Measurements from ENCODE around the gene AMBN.

AMBN gene, protein sequence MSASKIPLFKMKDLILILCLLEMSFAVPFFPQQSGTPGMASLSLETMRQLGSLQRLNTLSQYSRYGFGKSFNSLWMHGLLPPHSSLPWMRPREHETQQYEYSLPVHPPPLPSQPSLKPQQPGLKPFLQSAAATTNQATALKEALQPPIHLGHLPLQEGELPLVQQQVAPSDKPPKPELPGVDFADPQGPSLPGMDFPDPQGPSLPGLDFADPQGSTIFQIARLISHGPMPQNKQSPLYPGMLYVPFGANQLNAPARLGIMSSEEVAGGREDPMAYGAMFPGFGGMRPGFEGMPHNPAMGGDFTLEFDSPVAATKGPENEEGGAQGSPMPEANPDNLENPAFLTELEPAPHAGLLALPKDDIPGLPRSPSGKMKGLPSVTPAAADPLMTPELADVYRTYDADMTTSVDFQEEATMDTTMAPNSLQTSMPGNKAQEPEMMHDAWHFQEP

DNA sequence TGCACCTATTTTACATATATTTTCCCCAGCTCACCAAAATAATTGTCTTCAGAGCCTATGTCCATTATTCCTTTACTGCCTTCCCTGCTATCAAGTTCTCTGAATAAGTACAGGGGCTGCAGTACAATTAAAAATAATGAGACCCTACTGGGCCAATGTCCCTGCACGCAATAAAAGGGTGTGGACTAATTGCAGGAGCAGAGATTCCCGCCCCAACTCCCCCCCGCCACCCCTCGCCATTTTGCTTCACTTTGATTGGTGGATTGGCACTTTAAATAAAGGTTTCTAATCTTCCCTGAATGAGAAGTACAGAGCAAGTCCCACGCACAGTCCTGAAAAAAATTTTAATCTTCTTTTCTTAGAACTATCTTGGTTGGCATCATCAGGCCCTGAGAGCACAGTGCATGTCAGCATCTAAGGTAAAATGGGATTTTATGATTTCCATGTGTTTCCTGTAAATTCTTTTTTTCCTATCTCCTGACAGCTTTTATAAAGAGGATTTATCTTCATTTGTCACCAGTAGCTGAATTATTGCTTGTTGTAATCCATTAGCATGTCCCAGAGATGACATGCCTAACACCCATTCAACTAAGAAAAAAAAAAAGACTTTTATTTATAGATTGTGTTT is at the start of gene AMBN:
Gene AMBN (plus strand): TSS at position 302 of the 628 bp plus-strand sequence. CDS start 103 bp downstream, at position 405.
- DNase-seq (ENCODE audit: low spot score) = no peak

DNA sequence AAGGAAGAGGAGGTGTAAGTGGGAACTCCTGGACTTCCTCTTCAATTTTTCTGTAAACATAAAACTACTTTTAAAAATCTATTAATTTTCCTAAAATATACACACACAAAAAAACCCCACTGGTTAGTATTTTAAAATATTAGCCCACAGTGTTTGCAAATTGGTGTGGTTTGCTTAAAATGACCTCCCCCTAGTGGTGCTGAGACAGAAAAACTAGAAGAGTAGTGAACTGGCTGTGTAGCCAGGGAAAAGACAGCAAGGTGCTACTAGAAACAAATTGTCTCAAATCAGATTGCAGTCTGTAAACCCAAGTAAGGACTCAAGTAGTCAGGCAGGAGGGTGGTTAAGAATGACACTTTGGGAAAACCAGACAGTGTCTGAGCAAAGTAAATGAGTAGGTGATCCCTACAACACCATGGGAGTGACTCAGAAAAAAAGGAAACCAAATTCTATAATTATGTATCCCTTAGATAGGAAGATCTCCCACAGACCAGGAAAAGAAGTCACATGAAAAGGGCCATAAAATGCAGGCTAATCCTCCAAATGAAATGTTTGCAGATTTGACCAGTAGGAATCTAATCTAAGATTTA is 47.7 kb upstream of the AMBN start:
- peak; percentile 24 for DNase-seq (ENCODE audit: low spot score)

DNA sequence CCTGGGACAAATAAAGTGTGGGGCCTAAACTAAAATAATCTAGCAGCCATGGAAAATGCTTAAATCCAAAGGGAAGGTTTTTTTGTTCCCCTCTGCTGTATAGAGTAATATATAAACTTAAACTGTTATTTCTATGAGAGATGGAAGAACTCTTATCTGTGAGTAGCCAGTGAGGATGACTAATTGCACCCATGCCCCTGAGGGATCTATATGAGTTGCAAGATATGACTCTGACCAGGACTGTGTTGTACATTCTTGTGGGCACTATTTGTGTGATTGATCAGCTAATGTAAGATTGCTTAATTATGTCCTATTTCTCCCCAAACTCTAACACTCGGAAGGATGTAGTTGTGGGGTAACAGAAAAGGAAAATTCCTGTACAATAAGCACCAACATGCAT is 35.2 kb upstream of the AMBN start:
- DNase-seq (ENCODE audit: low spot score) = no peak

DNA sequence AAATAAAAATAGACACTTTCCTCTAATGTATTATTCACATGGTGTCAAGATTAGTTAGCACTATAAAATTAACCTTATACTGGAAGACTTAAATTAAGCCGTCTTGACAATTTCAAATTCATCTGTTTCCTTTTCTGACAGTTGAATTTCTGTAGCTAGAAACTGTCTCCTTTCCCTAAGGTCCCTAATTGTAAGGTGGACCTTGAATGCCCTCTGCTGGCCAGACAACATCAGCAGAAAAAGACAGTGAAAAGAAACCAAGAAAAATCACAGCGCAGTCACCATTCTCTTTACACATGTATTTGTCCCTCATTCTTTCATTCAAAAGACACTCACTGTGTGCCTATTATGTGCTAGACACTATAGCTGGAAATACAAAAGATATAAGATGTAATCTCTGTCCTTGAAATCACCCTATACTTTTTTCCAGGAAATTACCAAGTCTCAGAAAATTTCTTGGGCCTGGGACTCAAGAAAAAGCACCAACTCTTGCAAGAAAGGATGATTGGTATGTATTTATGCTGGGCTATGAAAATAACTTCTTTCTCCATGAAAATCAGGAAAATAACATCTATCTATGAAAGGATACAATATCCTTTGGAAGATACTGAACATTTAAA is 32.7 kb upstream of the AMBN start:
- DNase-seq (ENCODE audit: low spot score) = peak; percentile 23

DNA sequence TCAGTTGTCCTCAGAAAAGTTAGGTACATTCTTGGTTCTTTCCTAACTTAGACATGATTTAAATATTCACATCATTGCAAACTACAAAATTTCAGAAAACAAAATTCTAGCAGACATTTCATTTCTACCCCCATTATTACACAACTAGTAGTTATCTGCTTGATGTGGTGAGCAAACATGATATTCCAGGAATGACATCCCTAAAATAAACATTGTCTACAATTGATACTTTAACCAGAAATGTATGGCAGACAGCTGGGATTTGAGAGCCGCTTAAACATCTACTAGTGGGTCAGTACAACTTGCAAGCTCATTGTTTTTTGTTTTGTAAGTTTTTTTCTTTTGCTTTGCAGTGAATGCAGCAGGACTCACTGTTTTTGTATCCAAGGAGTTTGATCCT is 32.1 kb upstream of the AMBN start:
- DNase-seq (ENCODE audit: low spot score) = no peak

DNA sequence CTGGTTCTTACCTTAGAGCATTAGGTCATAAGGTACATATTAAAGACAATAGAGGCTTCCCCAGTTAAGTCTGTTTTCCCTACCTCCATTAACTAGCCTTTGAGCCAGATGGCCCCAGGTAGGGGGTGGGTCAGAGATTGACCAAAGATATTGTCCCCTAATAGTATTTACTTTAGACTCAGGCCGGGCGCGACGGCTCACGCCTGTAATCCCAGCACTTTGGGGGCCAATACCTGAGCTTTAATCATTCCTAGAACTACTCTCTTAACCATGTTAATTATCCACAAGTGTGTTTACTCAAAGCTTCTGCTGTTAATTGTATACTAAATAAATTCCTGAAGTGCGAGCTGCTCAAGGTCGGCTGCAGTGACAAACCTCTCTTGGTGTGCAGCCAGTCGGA is 28.0 kb upstream of the AMBN start:
- DNase-seq (ENCODE audit: low spot score) = no peak

DNA sequence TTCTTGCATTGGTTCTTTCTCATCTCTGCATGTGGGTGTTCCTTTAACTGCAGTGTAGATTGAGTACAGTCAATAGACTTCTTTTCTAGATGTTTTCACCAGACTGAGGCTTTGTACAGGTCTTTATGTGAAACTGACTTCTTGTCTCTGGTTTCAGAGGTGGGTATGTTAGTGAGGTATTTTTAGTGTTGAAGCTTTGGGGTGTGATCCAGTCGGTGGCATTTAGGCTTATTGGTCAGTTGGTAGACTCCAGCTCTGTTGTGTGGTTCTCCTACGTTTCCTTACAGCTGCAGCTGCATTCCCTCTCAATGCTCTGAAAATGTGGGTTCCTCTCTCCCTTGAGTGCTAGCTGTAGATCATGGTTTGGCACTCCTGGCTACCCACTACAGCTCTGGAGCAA is 21.3 kb upstream of the AMBN start:
- DNase-seq (ENCODE audit: low spot score) = no peak

DNA sequence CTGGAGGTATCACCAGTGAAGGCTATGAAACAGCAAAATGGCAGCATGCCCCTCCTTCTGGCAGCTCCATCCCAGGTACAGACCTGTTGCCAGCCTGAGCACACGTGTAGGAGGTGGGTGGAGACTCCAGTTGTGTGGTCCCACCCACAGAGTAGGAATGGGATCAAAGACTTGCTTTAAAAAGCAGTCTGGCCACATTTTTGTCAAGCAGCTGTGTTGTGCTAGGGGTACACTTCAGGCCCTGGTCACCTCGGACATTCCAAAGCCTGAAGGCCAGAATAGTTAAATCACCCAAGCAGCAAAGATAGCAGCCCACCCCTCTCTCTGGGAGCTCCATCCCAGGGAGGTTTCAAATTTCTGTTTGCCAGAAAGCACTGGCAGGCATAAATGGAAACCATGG is 20.3 kb upstream of the AMBN start:
- DNase-seq (ENCODE audit: low spot score) = no peak

DNA sequence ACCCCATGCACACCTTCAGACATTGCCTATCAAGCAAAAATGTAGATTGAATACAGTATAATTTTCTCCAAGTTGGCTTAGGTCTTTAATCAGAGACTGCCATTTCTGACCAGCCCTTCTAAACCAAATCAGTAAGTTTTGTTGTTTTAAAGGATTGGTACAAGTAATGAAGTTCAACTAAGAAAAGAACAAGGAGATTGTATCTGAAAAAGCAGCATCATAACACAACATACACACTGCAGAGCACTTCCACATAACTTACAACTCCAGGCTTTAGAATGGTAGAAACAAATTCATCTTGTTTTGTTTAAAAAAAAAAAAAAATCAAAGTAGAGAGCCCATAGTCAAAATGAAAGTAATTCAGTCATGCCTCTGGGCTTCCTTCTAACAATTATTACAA is 16.1 kb upstream of the AMBN start:
- no peak for DNase-seq (ENCODE audit: low spot score)

DNA sequence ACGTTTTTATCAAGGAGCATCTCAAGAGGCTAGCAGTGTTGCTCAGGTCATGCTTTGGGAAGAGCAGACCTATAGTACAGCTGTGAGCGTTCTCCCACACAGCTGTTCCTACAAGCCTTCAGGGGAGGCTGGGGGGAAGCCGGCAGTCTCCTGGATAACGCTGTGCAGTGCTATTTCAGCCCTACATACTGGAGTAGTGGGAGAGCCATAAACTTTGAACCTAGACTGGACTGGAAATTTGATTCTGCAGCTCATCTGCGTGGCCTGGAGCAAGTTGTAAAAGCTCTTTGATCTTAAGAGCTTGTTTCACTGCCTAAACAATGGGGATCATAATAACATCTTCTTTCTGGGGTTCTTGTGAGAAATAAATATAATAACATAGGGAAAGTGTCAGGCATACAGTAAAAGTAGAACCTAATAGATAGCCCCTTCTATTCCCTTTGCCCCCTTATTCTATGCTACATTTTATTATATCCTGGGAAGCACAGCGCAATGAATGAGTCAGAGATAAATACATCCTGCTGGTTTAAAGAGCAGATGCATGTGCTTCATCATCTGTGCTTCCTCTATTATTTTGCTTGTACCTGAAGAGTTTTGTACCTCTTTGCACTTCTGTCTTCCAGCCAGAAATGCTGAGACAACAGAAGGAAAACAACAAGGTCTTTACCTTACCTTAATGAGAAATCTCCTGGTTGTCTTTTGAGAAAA is 14.7 kb upstream of the AMBN start:
- DNase-seq (ENCODE audit: low spot score) = peak; percentile 52

DNA sequence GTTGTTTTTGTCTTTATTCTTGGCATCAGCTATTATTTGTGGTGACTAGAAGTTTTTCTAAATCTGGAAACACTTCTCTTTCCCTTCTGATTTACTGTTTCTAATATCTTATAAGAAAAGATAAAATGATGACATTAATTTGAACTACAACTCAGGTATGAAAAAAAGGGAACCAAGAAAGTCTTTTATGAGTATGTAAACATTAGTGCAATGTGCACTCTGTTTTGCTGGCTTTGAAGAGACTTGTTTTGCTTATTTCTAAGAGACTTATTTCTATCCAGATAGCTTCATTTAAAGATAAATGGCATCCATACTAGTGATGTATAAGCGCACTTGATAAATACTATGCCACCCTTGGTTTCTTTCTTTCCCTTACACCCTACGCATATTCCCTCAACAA is 10.1 kb upstream of the AMBN start:
- DNase-seq (ENCODE audit: low spot score) = no peak

DNA sequence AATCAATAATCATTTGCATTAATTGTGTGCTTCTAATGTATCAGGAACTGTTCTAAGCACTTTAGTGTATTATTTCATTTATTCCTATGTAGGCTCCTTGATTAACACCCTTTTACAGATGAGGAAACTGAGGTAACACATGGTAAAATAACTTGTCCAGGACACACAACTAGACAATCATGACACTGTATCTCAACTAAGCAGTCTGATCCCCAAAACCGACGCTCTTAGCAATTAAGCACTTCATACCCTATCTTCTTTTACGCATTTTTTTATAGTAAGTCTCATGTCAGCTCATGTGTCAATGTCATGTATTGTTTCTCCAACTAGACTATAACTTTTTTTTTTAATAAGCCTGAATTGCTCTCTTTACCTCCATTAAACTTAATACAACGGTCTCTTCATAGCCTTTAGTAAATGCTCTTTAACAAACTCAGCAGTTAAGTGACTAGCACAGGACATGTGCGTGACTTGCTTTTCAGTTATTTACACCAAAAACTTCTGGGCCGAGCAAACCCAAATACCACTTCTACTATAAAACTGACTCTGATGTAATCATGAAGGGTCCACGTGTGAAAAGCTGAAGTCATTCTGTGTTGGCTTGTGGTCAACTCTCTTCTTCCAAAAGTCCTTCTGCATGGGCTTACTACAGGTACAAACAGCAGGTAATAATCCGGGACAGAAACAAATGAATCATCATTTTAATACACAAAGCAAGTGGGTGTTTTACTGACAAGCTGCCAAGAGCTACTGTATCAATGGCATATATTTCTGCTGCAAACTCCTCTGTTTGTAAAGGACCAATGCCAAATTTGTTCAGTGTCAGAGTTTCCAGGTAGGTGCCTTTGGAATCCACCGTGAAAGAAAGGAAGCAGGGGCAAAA is 7.9 kb upstream of the AMBN start:
- peak; percentile 21 for DNase-seq (ENCODE audit: low spot score)

DNA sequence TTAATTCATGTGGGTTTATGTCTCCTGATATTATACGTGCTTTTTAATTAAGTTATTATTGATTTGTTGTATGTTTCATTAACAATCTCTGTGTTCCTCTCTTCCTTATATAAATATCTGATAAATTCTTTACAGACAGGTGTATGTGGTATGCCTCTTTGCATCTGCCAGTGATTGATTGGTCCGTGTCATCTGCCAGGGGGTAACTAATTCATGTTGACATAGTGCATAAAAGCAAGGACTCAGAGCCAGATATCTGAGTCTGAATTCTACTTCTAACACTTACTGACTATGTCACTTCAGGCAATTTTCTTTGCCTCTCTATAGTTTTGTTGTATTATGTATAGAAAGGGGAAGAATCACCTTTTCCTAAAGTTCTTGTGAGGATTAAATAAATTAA is 5.2 kb upstream of the AMBN start:
- no peak for DNase-seq (ENCODE audit: low spot score)

DNA sequence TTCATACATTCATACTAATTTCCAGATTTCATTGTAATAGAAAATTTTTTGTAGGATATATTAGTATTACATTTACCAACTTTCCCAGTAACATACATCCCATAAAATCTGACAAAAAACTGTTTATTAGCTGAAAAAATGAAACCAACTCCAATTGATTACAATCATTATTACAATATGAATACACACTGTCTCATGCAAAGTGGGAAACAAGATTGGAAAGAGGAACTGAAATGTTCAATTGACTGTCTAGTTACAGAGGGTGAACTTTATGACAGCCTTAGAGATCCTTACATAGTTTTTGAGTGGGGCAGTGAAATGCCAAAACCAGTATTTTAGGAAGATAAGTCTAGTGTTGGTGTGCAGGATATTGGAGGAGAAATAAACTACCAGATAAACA is 2.3 kb upstream of the AMBN start:
- DNase-seq (ENCODE audit: low spot score) = no peak

DNA sequence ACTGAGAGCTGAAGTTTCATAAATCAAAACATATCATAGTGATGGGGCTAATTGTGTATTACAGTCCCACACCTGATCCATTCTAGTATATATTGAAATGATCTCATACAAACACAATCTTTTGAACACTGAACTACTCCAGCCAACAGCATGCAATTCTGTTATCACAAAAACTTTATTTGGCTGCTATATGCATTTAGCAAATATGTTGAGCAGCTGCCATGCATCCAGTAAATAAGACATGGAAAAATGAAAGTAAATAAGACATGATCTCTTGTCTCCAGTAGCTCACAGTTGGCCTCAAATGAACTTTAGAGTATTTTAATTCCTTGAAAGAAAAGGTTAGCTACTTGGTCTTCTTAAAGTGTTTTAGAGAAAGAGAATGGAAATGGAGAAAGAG is 2.1 kb downstream of the AMBN start:
- DNase-seq (ENCODE audit: low spot score) = no peak

DNA sequence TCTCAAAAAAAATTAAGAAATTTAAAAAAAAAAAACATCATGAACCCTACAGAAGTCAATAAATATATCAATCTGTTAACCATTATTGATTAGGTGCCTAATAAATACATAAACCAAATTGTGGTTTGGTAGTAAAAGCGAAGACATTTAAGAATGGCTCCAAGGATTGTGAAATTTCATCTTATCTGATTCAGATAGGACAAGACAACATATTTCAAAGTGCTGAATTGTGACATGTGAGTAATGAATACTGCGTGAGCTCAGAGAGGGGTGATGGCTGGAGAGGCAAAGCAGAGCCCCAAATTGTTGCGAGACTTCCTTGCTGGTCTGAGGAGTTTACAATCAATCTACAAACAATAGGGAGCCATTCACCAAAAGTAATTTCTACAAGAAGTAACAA is 8.2 kb downstream of the AMBN start:
- no peak for DNase-seq (ENCODE audit: low spot score)

DNA sequence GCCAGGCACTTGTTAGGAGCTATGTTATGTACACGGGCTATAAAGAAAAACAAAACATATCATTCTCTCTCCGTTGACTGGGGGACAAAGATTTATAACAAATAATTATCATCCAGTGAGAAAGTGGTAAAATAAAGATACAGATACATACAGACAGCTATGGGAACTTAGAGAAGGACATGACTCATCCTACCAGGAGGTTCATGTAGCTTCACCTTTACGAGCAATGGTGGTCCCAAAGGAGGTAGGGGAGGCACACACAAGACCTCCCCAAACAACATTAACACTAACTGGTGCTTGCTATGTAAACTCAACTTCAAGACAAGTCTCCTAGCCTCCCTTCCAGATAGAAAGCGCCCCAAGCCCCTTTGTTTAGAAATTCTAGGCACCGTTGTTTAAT is 8.9 kb downstream of the AMBN start:
- DNase-seq (ENCODE audit: low spot score) = no peak

DNA sequence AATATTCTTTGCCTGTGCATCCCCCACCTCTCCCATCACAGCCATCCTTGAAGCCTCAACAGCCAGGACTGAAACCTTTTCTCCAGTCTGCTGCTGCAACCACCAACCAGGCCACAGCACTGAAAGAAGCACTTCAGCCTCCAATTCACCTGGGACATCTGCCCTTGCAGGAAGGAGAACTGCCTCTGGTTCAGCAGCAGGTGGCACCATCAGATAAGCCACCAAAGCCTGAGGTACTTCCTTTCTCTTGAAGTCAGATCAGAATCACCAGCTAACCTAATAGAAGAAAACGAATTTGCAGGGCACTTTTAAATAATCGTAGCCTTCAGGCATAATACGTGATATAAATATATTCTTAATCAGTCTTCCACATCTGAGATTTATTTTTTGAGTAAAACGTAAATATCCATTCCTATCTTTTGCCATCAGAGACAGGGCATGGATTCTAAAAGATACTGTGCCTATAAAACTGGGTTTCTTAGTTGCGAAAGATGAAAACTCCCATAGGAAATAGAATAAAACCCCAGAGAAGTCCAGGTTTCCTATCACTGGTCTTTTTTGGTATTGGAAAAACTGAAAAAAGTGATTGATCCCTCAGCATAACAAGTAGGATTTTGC is 9.5 kb downstream of the AMBN start:
- DNase-seq (ENCODE audit: low spot score) = peak; percentile 72

DNA sequence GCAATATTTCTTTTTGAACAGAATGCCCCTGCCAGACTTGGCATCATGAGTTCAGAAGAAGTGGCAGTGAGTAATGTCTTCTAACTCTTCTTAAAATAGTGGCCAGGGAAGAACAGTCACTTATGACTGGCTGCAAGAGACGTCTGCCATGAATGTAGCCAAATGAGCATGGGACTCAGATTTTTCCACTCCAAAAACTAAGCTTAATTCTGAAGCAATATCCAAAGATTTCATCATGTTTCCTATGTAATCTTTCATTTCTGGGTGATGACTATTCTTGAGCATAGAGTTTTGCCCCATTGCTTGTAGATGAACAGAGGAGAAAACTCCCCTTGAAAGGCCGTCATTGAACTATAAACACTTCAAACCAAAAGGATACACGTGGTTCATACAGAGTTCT is 11.8 kb downstream of the AMBN start:
- no peak for DNase-seq (ENCODE audit: low spot score)

DNA sequence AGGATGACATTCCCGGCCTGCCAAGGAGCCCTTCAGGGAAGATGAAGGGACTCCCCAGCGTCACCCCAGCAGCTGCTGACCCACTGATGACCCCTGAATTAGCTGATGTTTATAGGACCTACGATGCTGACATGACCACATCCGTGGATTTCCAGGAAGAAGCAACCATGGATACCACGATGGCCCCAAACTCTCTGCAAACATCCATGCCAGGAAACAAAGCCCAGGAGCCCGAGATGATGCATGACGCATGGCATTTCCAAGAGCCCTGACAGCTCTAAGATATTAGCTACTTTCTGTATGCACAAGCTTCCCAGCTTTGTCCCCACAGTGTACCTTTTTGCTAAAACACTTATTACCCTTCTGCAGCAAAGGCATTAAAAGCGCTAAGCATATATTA is 14.4 kb downstream of the AMBN start:
- no peak for DNase-seq (ENCODE audit: low spot score)

DNA sequence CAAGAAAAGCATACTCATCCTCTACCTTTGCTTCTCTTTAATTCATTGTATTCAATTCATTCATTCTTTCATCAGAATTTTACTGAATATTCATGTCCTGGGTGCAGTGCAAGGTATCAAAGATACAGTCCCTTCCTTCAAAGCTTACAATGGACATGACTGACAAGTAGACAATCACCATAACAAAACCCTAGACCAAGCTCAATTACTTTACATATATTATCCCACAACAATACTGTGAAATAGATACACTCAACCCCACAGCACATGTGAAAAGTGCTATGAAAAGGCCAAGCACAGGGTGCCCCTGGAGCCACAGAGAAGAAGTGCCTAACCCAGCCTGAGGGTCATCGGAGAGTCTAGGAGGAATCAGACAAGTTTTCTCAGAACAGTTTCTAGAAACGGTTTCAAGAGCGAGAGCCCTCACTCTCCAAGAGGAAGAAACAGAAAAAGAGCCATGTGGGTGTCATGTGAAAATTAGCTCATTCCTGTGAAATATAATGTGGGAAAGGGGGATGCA is 15.3 kb downstream of the AMBN start:
- DNase-seq (ENCODE audit: low spot score) = no peak

Measured in SW480 (cell line).